Kidney (tissue), 14 donors: ENCODE measurements around the gene SMAD7. TPM values are rescaled to one million over a fixed set of nuclear protein-coding genes. Genes with fewer than 3 reads are reported as not detected.

Source experiments
- DNase-seq, 5 donors: peaks; one replicate each; pipeline ENCODE4 v3.0.0-alpha.2; 2013 to 2020
- FAIRE-seq: peaks from 2 replicates; lab custom pipeline; 2012; peaks lifted over from hg19 to GRCh38; lab: Jason Lieb, UNC
- H3K27ac ChIP-seq, 2 donors: one replicate each; pipeline ENCODE4 v1.7.0; 2013; ENCODE audit warnings: low read depth in 2 of 2, low read length in 2 of 2, inconsistent platforms in 1 of 2
- H3K27me3 ChIP-seq: one replicate; pipeline ENCODE4 v1.7.1; 2013; ENCODE audit warnings: low read length, inconsistent platforms; ENCODE audit not compliant: control insufficient read depth, insufficient read depth
- H3K36me3 ChIP-seq, 3 donors: one replicate each; pipeline versions ENCODE4 v1.7.0 to v1.7.1; 2013; ENCODE audit warnings: low read length in 3 of 3, control low read depth in 1 of 3, inconsistent platforms in 1 of 3; ENCODE audit not compliant: insufficient read depth in 3 of 3, control insufficient read depth in 2 of 3
- H3K4me1 ChIP-seq, 3 donors: one replicate each; pipeline versions ENCODE4 v1.7.0 to v1.7.1; 2013; ENCODE audit warnings: low read length in 3 of 3, inconsistent platforms in 1 of 3, low read depth in 1 of 3; ENCODE audit not compliant: control insufficient read depth in 2 of 3, insufficient read depth in 2 of 3
- H3K4me3 ChIP-seq, 3 donors: one replicate each; pipeline versions ENCODE4 v1.7.0 to v1.8.1; 2013; ENCODE audit warnings: low read length in 3 of 3, control low read depth in 1 of 3, inconsistent platforms in 1 of 3
- H3K9ac ChIP-seq, 3 donors: one replicate each; pipeline versions ENCODE4 v1.7.0 to v1.7.1; 2013; ENCODE audit warnings: low read length in 3 of 3, control low read depth in 1 of 3, inconsistent platforms in 1 of 3
- H3K9me3 ChIP-seq, 3 donors: one replicate each; pipeline versions ENCODE4 v1.7.0 to v1.7.1; 2013; ENCODE audit warnings: low read length in 3 of 3, control low read depth in 1 of 3, inconsistent platforms in 1 of 3; ENCODE audit not compliant: control insufficient read depth in 2 of 3, insufficient read depth in 1 of 3
- intact Hi-C: fragments of 100-400 bp; cut with DNase I; formaldehyde crosslinking; loops from one replicate; pipeline ENCODE4 v1.11.1; 2022
- polyA plus RNA-seq: library from polyadenylated mRNA; stranded (reverse); fragments of 350-450 nt; fragmentation: Illumina TruSeq; extraction: RNeasy Lipid Tissue Mini Kit (QIAGEN cat#74804); gene quantifications from one replicate; pipeline ENCODE4 v1.2.3, GENCODE V29; 2014; ENCODE audit warnings: low read depth, low replicate concordance; ENCODE audit not compliant: insufficient read depth
- total RNA-seq: library from RNA; stranded (reverse); fragmentation: NEBNext Ultra II Directional; extraction: Animal tissue kit (Norgen Biotek cat#: 25700); gene quantifications from one replicate; pipeline ENCODE4 v1.2.1, GENCODE V29; 2021
- TF ChIP-seq, protein P1 (sequence below): IDR thresholded peaks from 3 replicates; pipeline ENCODE4 v1.5.1; 2012; ENCODE audit warnings: mild to moderate bottlenecking, moderate library complexity, borderline replicate concordance; ENCODE audit not compliant: insufficient read depth; ENCODE audit errors: extremely low read depth
- donor health status: control.
- donor health status: control.
- donor health status: control.
- donor health status: control.
- donor health status: control.
- donor health status: DM: yes; HTN: yes; CAD: no.
- donor health status: Normal renal cell carcinoma (clear cell type).

SMAD7 gene
- total and polyA plus RNA-seq, 2 donors from 2014 or later, result 17.3 to 32.6 TPM

DNA sequence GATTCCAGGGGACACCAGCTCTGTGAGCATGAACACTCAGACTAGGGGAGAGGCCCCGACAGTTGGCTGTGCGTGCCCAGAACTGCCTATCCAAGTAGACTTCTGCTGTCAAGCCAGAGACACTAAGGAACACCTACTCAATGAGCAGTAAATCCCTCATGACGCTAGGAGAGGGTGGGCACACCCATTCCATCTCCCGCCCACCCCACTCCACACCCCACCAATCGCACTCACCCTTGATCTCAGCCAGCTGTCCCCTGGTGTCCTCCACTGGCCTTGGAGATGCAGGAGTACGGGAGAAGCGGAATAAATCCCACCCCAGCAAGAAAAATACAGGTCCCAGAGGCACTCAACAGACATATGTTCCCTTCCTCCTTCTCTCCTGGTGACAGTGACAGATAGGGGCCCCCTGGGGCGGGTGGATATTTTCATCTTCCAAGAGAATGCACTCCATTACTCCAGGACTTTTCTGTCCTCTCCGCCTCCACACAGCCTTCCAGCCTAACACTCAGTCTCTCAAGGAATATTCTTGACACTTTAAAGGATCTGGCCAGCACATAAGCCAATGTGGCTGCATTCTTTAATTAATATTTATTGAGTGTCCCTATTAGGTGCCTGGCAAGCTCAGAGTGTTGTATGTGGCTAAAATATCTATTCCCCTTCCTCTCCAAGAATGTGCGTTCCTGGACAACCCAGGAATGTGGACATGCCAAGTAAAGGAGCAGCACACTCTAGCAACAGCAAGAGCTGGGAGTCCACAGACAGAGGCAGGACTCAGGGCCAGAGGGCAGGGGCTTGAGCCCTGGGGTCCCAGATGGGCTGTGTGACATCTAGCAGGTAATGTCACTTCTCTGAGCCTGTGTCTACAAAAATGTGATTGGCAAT, 13.1 kb upstream of the SMAD7 start:
- Histone ChIP-seq H3K27me3 (no peaks in the 10 kb centered on the region), H3K9ac (no peak overlapping the region), H3K4me1 (no peaks in the 10 kb centered on the region), H3K27ac (no peak overlapping the region), H3K36me3 (no peaks in the 10 kb centered on the region), H3K4me3 (no peak overlapping the region), H3K9me3 (no peaks in the 10 kb centered on the region)
- intact Hi-C loops, result no loop called here
- TF ChIP-seq, protein P1, sequence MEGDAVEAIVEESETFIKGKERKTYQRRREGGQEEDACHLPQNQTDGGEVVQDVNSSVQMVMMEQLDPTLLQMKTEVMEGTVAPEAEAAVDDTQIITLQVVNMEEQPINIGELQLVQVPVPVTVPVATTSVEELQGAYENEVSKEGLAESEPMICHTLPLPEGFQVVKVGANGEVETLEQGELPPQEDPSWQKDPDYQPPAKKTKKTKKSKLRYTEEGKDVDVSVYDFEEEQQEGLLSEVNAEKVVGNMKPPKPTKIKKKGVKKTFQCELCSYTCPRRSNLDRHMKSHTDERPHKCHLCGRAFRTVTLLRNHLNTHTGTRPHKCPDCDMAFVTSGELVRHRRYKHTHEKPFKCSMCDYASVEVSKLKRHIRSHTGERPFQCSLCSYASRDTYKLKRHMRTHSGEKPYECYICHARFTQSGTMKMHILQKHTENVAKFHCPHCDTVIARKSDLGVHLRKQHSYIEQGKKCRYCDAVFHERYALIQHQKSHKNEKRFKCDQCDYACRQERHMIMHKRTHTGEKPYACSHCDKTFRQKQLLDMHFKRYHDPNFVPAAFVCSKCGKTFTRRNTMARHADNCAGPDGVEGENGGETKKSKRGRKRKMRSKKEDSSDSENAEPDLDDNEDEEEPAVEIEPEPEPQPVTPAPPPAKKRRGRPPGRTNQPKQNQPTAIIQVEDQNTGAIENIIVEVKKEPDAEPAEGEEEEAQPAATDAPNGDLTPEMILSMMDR, result no peak
- DNase-seq (peak in 1 of 5 donors; percentile 46), FAIRE-seq (no peak)

DNA sequence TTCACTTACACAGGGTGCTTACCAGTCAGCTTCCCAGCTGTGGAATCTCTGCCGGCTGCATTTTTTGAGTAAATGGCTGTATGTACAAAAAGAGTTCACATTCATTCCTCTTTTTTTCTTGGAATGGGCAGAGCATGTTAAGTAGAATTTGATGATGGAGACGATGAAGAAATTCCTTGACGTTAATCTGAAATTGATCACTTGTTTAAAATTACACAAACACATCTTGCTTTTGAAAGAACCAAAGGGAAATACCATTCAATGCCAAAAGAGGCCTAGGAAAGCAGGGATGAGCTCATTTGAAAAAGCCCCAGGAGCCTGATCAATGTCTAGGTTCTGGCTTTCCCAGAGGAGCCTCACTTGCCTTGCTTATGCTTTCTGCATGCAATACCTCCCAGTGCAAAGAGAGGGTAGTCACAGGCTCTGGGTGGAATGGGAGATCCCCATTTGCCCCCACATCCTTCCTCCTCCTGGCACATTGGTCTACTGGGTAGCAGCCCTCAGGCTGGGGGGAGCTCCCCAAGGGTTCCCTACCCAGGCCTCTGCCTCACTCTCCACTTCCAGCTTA, 12.3 kb upstream of the SMAD7 start:
- TF ChIP-seq, protein P1, result no peak
- Histone ChIP-seq H3K27me3 (no peaks in the 10 kb centered on the region), H3K4me1 (no peaks in the 10 kb centered on the region), H3K27ac (no peak overlapping the region), H3K9me3 (no peaks in the 10 kb centered on the region), H3K9ac (no peak overlapping the region), H3K4me3 (no peak overlapping the region), H3K36me3 (no peaks in the 10 kb centered on the region)
- intact Hi-C loops, result no loop called here
- no peak for FAIRE-seq
- DNase-seq, result no peak

DNA sequence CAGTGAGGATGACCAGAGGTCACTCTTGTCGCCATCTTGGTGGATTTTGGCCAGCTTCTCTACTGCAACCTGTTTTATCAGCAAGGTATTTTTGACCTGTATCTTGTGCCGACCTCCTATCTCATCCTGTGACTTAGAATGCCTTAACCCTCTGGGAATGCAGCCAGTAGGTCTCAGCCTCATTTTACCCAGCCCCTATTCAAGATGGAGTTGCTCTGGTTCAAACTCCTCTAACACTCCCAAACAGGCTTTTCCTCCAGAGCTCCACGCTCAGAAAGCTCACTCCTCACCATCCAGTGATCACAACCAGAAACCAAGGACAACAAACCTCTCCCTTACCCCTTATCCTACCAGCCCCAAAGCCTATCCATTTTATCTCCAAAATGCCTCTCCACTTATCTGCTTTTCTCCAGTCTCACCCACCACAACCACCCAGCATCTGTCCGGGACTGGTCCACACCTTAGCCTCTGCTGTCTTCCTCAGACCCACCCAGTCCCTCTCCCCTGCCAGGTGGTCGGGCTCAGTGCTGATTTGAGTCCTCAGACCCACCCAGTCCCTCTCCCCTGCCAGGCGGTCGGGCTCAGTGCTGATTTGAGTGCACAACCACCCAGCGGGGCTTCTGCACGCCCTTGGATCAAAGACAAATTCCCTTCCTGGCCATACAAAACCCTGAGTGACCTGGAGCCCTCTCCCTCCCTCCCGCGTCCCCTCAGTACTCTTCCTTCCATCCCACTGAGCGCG, 11.7 kb upstream of the SMAD7 start:
- H3K4me3 ChIP-seq, result no peak overlapping the region
- H3K9me3 ChIP-seq, result no peaks in the 10 kb centered on the region
- H3K36me3 ChIP-seq, result no peaks in the 10 kb centered on the region
- H3K27ac ChIP-seq, result no peak overlapping the region
- DNase-seq (peak in 1 of 5 donors; percentile 65), FAIRE-seq (no peak)
- no peaks in the 10 kb centered on the region for H3K27me3 ChIP-seq
- no peak overlapping the region for H3K9ac ChIP-seq
- H3K4me1 ChIP-seq, result no peaks in the 10 kb centered on the region
- TF ChIP-seq, protein P1, result no peak
- intact Hi-C loops, result no loop called here
